GM18519 (cell line): ENCODE data around the gene RPL4.
"Not testable (repeated sequence)": the region's sequence is repeated elsewhere in the genome, so short reads cannot be mapped to it uniquely, and the experiment has no call there.

Experiments
- ATAC-seq: cut with Tn5 transposase; IDR thresholded peaks from one replicate; pipeline ENCODE4 v1.9.1; 2021; ENCODE audit warnings: mild to moderate bottlenecking, moderate library complexity; ENCODE audit not compliant: unreplicated experiment, low FRiP score

The RPL4 gene

DNA sequence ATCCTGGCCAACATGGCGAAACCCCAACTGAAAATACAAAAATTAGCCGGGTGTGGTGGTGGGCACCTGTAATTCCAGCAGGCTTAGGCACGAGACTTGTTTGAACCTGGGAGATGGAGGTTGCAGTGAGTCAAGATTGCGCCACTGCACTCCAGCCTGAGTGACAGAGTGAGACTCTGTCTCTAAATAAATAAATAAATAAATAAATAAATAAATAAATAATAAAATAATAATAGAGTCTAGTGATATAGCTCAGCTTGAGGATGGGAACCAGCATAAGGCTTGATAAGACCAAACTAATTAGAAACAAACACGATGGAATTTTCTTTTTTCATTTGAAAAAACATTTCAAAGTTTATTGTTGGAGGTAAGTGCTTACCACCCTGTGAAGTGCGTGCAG is 43.4 kb downstream of the RPL4 start:
- ATAC-seq, result not testable (repeated sequence)

DNA sequence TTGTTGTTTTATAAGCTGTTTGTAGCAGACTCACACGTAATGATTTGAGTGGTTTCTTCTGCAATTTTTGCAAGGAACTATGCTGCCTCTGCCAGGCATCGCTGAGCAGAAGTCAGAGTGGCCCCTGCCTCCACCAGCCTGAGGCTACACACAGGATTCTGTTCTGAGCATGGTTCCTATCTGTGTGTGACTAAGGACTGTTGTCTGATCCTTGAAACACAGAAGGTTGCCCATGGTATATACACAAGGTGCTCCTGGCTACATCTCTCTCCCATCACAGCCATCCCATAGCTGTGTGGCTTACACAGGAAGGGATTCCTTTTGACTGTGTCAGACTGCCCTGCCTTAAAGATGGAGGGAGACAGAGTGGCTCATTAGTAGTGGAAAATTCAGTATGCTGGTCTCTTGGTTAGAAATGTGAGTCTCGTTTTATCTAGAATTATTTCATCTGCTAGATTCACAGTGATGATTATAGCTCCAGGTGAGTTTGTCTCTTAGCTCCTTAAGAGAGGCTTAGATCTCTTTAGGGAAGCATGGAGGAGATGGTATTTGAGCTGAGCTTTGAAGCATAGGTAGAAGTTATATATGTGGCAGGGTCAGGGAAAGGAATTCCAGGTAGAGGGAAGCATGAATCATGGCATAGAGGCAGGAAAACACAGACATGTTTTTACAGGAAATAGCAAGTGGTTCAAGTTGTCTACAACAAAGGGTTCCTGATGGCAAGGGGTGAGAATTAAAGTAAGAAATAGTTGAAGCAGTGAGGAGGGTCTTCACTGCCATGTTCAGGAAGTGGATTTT is 44.6 kb downstream of the RPL4 start:
- no peak for ATAC-seq

DNA sequence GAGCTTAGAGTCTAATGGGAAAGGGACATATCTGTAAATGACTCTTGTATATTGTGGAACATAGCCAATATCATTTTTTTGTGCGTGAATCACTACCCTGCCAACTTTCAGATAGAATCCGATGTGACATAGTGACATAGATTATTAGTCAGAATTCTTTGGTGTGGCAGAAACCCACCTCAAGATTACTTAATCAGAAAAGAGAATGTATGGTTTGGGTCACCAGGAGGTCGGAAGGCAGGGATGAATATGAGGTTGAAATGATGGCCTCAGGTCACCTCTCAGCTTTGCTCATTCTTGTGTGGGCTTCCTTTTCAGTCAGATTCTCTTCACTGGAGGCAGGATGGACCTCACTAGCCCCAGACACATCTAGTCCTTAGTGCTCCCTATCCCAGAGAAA is 48.4 kb downstream of the RPL4 start:
- no peak for ATAC-seq

DNA sequence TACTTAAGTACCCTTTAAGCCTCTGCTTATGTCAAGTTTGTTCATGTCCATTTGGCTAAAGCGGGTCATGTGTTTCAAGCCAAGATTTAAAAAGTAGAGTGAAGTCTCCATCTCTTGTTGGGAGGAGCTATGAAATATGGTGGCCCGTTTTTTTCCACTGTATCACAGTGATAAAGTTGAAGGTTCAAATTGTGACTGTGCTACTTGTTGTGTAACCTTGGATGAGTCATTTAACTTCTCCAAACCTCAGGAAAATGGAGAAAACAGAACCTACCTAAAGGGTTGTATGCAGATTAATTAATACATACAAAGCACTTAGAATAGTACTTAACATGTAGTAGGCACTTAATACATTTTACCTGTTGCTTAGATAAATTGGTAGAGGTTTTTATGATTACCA is 50.5 kb downstream of the RPL4 start:
- no peak for ATAC-seq

DNA sequence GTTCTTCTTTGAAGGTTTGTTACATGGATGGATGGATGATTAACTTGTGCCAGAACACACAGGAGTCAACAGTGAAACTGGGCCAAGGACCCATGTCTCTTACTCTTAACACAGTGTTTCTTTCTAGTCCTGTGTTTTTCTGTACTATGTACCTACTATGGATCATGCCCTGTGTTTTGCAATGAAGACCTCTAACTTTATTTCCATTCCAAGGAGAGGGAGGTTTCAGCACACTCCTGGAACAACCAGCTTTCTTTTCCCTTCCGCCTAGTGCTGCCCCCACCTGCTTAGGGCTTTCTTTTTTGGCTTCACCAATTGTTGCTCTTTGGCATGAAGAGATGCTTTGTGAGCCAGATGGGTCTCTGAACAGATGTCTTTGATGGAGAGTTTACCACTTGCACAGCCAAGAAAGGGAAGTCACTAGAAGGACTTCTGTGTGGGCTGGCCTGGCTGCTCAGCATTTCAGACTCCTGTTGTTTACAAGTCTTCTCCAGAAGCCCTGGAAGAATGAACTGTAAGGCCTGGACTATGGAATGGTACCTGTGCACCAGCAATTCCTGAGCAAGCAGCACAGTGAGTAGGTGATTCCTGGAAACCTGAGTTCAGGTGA is 51.6 kb downstream of the RPL4 start:
- no peak for ATAC-seq

DNA sequence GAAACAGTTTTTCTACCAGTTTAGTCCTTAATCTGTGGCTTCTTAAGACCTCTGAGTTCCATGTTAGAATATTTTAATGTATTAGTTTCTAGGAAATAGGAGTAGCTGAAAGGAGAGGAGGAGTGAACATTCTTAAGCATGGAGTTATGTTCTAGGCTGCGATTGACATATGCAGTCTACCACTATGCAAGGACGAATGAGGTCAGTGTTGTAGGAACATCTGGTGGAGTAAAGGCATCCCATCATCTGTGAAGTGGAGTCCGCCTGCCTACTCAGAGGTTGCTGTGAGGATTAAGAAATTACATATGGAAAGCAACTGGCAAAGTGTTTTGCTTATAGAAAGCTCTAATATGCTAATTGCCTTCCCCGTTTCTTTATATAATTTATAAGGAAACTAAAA is 52.2 kb downstream of the RPL4 start:
- no peak for ATAC-seq
